H1 (cell line): Measurements from ENCODE around the gene STX16. TPM values are rescaled to one million over a fixed set of nuclear protein-coding genes. Genes with fewer than 3 reads are reported as not detected.

Source experiments
- polyA plus RNA-seq, 7 experiments: library from polyadenylated mRNA; depleted of rRNA in 3 of 7; stranded (reverse) in 5 of 7; unstranded in 2 of 7; fragments of >200 nt in 5 of 7; fragments of 200-250 nt in 2 of 7; gene quantifications; 1 replicate in 5 of 7; 2 replicates in 1 of 7; 4 replicates in 1 of 7; pipeline versions ENCODE4 v1.2.1 to v1.2.3, GENCODE V29; 2011 to 2013; ENCODE audit warnings: missing spikeins in 2 of 7, mixed read lengths in 2 of 7
- total RNA-seq: library from RNA; stranded (reverse); fragmentation: NEBNext Ultra II Directional; extraction: Animal tissue kit (Norgen Biotek cat#: 25700); gene quantifications from 2 replicates; pipeline ENCODE4 v1.2.1, GENCODE V29; 2021
- TF ChIP-seq, protein P1 (sequence below): fragments of 300-600 bp; sonication (generic); IDR thresholded peaks from 2 replicates; pipeline ENCODE4 v1.7.1; 2012; ENCODE audit warnings: low read length, moderate library complexity, mild to moderate bottlenecking, inconsistent platforms; ENCODE audit not compliant: insufficient replicate concordance

The STX16 gene
- total and polyA plus RNA-seq, 2 of the 8 experiments (the other 6 are each of a cell fraction or from before 2014, with no cell fraction given), result 45.2 to 61.6 TPM

DNA sequence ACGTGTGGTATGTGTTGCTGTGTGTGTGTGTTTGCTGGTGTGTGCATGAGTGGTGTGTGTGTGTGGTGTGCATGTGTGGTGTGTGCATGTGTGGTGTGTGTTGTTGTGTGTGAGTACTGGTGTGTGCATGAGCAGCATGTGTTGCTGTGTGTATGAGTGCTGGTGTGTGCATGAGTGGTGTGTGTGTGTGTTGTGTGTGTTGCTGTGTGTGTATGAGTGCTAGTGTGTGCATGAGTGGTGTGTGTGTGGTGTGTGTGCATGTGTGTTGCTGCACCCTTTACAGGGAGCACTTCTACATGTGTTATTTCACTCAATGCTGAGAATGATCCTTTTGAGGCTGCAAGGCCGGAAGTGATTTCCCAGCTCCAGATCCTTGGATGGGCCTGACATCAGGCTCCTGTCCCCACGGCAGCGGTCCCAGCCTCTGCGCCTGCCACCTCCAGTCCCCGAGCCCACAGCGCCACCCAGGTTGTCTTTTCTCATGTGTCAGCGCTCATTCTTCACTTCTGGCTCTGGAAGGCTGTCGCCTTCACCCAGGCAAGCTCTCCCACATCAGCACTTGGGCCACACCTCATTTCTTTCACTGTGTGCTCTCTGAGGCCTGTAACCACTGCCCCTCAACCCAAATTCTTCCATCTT is 44.1 kb downstream of the STX16 start (continued):
- TF ChIP-seq, protein P1, sequence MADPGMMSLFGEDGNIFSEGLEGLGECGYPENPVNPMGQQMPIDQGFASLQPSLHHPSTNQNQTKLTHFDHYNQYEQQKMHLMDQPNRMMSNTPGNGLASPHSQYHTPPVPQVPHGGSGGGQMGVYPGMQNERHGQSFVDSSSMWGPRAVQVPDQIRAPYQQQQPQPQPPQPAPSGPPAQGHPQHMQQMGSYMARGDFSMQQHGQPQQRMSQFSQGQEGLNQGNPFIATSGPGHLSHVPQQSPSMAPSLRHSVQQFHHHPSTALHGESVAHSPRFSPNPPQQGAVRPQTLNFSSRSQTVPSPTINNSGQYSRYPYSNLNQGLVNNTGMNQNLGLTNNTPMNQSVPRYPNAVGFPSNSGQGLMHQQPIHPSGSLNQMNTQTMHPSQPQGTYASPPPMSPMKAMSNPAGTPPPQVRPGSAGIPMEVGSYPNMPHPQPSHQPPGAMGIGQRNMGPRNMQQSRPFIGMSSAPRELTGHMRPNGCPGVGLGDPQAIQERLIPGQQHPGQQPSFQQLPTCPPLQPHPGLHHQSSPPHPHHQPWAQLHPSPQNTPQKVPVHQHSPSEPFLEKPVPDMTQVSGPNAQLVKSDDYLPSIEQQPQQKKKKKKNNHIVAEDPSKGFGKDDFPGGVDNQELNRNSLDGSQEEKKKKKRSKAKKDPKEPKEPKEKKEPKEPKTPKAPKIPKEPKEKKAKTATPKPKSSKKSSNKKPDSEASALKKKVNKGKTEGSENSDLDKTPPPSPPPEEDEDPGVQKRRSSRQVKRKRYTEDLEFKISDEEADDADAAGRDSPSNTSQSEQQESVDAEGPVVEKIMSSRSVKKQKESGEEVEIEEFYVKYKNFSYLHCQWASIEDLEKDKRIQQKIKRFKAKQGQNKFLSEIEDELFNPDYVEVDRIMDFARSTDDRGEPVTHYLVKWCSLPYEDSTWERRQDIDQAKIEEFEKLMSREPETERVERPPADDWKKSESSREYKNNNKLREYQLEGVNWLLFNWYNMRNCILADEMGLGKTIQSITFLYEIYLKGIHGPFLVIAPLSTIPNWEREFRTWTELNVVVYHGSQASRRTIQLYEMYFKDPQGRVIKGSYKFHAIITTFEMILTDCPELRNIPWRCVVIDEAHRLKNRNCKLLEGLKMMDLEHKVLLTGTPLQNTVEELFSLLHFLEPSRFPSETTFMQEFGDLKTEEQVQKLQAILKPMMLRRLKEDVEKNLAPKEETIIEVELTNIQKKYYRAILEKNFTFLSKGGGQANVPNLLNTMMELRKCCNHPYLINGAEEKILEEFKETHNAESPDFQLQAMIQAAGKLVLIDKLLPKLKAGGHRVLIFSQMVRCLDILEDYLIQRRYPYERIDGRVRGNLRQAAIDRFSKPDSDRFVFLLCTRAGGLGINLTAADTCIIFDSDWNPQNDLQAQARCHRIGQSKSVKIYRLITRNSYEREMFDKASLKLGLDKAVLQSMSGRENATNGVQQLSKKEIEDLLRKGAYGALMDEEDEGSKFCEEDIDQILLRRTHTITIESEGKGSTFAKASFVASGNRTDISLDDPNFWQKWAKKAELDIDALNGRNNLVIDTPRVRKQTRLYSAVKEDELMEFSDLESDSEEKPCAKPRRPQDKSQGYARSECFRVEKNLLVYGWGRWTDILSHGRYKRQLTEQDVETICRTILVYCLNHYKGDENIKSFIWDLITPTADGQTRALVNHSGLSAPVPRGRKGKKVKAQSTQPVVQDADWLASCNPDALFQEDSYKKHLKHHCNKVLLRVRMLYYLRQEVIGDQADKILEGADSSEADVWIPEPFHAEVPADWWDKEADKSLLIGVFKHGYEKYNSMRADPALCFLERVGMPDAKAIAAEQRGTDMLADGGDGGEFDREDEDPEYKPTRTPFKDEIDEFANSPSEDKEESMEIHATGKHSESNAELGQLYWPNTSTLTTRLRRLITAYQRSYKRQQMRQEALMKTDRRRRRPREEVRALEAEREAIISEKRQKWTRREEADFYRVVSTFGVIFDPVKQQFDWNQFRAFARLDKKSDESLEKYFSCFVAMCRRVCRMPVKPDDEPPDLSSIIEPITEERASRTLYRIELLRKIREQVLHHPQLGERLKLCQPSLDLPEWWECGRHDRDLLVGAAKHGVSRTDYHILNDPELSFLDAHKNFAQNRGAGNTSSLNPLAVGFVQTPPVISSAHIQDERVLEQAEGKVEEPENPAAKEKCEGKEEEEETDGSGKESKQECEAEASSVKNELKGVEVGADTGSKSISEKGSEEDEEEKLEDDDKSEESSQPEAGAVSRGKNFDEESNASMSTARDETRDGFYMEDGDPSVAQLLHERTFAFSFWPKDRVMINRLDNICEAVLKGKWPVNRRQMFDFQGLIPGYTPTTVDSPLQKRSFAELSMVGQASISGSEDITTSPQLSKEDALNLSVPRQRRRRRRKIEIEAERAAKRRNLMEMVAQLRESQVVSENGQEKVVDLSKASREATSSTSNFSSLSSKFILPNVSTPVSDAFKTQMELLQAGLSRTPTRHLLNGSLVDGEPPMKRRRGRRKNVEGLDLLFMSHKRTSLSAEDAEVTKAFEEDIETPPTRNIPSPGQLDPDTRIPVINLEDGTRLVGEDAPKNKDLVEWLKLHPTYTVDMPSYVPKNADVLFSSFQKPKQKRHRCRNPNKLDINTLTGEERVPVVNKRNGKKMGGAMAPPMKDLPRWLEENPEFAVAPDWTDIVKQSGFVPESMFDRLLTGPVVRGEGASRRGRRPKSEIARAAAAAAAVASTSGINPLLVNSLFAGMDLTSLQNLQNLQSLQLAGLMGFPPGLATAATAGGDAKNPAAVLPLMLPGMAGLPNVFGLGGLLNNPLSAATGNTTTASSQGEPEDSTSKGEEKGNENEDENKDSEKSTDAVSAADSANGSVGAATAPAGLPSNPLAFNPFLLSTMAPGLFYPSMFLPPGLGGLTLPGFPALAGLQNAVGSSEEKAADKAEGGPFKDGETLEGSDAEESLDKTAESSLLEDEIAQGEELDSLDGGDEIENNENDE, result no peak
